NCI-H1105 (cell line): ENCODE results near the gene CXCR6.
"Not testable (repeated sequence)": the region's sequence is repeated elsewhere in the genome, so short reads cannot be mapped to it uniquely, and the experiment has no call there.

Source experiments
- DNase-seq: peaks from one replicate; lab custom pipeline; 2025; lab: John Stamatoyannopoulos, UW

The CXCR6 gene

GRCh38 chr3:45988804-45989203 is 45.5 kb downstream of the CXCR6 start:
- DNase-seq, result no peak

- DNase-seq, result no peak
These were observed 46.9 kb downstream of the CXCR6 start for GRCh38 chr3:45990181-45990580.

- DNase-seq, result no peak
These were observed 48.1 kb downstream of the CXCR6 start for GRCh38 chr3:45991341-45991740.

- no peak for DNase-seq
These were observed 49.0 kb downstream of the CXCR6 start for GRCh38 chr3:45992133-45992729.

DNA sequence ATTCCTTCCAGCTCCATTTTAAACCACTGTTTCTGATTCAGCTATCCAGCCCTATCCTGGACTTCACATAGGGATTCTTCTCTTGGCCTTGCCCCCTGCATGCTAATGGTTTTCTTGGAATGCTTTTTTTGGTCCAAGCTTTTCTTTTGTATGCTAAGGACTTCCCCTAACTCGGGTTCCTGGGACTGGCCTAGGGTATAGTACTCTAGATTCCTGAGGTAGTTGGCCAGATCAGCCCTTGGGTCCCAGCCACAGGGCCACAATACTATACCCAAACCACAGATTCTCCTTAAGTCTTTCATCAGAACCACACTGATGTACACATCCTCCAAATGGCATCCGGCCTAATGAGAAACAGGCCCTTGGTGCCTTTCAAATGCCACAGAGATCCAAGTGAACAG is 49.6 kb downstream of the CXCR6 start:
- no peak for DNase-seq

- DNase-seq, result no peak
These were observed 50.3 kb downstream of the CXCR6 start for GRCh38 chr3:45993421-45994027.

GRCh38 chr3:45994419-45995235 is 51.4 kb downstream of the CXCR6 start:
- DNase-seq, result no peak

GRCh38 chr3:45995236-45996192 is 52.2 kb downstream of the CXCR6 start, which contains the start of gene FYCO1:
FYCO1 (minus strand) TSS chr3:45995824; CDS start chr3:45984910, 10,914 bp downstream.
- peak; percentile 49 for DNase-seq

GRCh38 chr3:45997499-45997898 is 54.2 kb downstream of the CXCR6 start:
- not testable (repeated sequence) for DNase-seq

- no peak for DNase-seq
These were observed 54.7 kb downstream of the CXCR6 start for GRCh38 chr3:45997942-45998341.
